Vagina (tissue), 2 donors: ENCODE results near the gene WDR59. TPM values are rescaled to one million over a fixed set of nuclear protein-coding genes. Genes with fewer than 3 reads are reported as not detected.

Experiments used
- DNase-seq, 2 donors: peaks; one replicate each; pipeline ENCODE4 v3.0.0-alpha.2; 2017; ENCODE audit errors: extremely low spot score in 2 of 2
- H3K27ac ChIP-seq: fragments of 200-600 bp; sonication (generic); one replicate; pipeline ENCODE4 v1.5.1; 2019
- H3K27me3 ChIP-seq: fragments of 200-600 bp; sonication (generic); one replicate; pipeline ENCODE4 v1.5.1; 2019
- H3K36me3 ChIP-seq, 2 donors: fragments of 200-600 bp; sonication (generic); one replicate each; pipeline ENCODE4 v1.5.1; 2017 to 2019
- H3K4me1 ChIP-seq: fragments of 200-600 bp; sonication (generic); one replicate; pipeline ENCODE4 v1.5.1; 2019
- H3K4me3 ChIP-seq, 2 donors: fragments of 200-600 bp; sonication (generic); 1 replicate in 1 of 2; 2 replicates in 1 of 2; pipeline ENCODE4 v1.5.1; 2016 to 2019
- H3K9me3 ChIP-seq: fragments of 200-600 bp; sonication (generic); one replicate; pipeline ENCODE4 v1.5.1; 2019
- POLR2A ChIP-seq, 2 donors: fragments of 450-650 bp; IDR thresholded peaks; one replicate each; pipeline ENCODE4 v1.6.1; 2017; ENCODE audit warnings: antibody characterized with exemption in 2 of 2, mild to moderate bottlenecking in 2 of 2, moderate library complexity in 2 of 2
- POLR2AphosphoS5 ChIP-seq, 2 donors: sonication (generic); formaldehyde crosslinking; IDR thresholded peaks; one replicate each; pipeline ENCODE4 v1.9.0; 2017; ENCODE audit warnings: antibody characterized with exemption in 2 of 2, mild to moderate bottlenecking in 2 of 2, low read depth in 1 of 2; ENCODE audit not compliant: insufficient read depth in 1 of 2
- intact Hi-C: fragments of 100-400 bp; cut with DNase I; formaldehyde crosslinking; loops from one replicate; pipeline ENCODE4 v1.15.1; 2023
- total RNA-seq: library from RNA; depleted of rRNA; stranded (reverse); fragments of >200 nt; gene quantifications from one replicate; pipeline ENCODE4 v1.2.3, GENCODE V29; 2016
- TF ChIP-seq, protein P1 (sequence below), 3 experiments: fragments of 450-650 bp in 2 of 3; fragments of 200-600 bp in 1 of 3; sonication (generic) in 1 of 3; IDR thresholded peaks; one replicate each; pipeline ENCODE4 v1.5.1; 2017 to 2019; ENCODE audit warnings: antibody characterized with exemption in 3 of 3, mild to moderate bottlenecking in 2 of 3, moderate library complexity in 2 of 3

The WDR59 gene
- total RNA-seq, 1 donor from 2014 or later: 95.3 TPM

- H3K27me3 ChIP-seq: no peaks in the 10 kb centered on the region
- TF ChIP-seq POLR2A (IDR thresholded peaks at IDR 0.05) (no peak), POLR2AphosphoS5 (IDR thresholded peaks at IDR 0.05; ENCODE audit: insufficient read depth in 1 of 2, low read depth in 1 of 2) (peak in 1 of 2 donors; percentile 74)
- DNase-seq: no peak
- H3K4me1 ChIP-seq: peaks cover 44% of the 10 kb centered on the region
- intact Hi-C loops: no loop called here
- H3K27ac ChIP-seq: peak overlapping the region; percentile 79
- H3K9me3 ChIP-seq: no peaks in the 10 kb centered on the region
- peak overlapping the region in 1 of 2 donors; percentile 1 for H3K4me3 ChIP-seq
- H3K36me3 ChIP-seq: no peaks in the 10 kb centered on the region
Observed at GRCh38 chr16:75012380-75013081, 27.6 kb upstream of the WDR59 start.

DNA sequence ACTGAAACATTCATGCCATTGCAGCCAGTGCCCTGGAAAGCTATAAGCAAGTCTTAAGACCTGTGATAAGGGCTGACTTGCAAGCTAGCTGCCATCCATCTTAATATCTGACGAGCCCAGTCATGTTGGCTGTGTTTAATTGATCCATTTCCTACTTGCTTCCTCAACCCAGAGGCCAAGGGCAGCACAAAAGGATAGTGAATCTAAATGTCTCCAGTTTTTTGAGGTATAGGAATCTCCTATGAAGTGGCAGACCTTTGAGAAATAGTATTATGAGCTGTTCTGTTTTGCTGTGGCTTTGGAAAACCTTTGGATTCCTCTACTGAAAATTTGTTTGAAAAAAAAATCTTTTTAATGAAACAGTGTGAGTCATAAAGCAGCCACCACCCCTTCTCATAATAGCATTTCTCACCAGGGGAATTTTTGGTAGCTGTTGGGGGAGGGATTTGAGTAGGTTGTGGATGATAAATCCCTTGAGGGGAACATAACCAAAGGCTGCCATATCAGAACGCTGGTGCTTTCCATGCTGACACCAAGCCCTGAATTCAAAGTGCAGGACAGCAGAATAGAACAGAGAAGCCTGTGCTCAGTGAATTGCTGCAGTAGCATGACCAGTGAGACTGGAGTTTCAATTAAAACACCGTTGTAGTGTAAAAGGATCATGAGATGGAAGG lies 26.8 kb upstream of the WDR59 start:
- Histone ChIP-seq H3K27me3 (no peaks in the 10 kb centered on the region), H3K4me3 (peak overlapping the region in 1 of 2 donors; percentile 1), H3K4me1 (peaks cover 44% of the 10 kb centered on the region), H3K36me3 (no peaks in the 10 kb centered on the region), H3K27ac (peak overlapping the region; percentile 79), H3K9me3 (no peaks in the 10 kb centered on the region)
- TF ChIP-seq, protein P1, sequence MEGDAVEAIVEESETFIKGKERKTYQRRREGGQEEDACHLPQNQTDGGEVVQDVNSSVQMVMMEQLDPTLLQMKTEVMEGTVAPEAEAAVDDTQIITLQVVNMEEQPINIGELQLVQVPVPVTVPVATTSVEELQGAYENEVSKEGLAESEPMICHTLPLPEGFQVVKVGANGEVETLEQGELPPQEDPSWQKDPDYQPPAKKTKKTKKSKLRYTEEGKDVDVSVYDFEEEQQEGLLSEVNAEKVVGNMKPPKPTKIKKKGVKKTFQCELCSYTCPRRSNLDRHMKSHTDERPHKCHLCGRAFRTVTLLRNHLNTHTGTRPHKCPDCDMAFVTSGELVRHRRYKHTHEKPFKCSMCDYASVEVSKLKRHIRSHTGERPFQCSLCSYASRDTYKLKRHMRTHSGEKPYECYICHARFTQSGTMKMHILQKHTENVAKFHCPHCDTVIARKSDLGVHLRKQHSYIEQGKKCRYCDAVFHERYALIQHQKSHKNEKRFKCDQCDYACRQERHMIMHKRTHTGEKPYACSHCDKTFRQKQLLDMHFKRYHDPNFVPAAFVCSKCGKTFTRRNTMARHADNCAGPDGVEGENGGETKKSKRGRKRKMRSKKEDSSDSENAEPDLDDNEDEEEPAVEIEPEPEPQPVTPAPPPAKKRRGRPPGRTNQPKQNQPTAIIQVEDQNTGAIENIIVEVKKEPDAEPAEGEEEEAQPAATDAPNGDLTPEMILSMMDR (IDR thresholded peaks at IDR 0.05): no peak
- no peak for TF ChIP-seq POLR2A (IDR thresholded peaks at IDR 0.05)
- TF ChIP-seq POLR2AphosphoS5 (IDR thresholded peaks at IDR 0.05; ENCODE audit: insufficient read depth in 1 of 2, low read depth in 1 of 2): peak in 1 of 2 donors; percentile 79
- no peak for DNase-seq
- intact Hi-C loops: no loop called here

GRCh38 chr16:75010427-75010826 lies 25.5 kb upstream of the WDR59 start:
- Histone ChIP-seq H3K9me3 (no peaks in the 10 kb centered on the region), H3K36me3 (no peaks in the 10 kb centered on the region), H3K27me3 (no peaks in the 10 kb centered on the region), H3K27ac (peak overlapping the region; percentile 7), H3K4me3 (no peak overlapping the region), H3K4me1 (peaks cover 44% of the 10 kb centered on the region)
- TF ChIP-seq POLR2AphosphoS5 (IDR thresholded peaks at IDR 0.05; ENCODE audit: insufficient read depth in 1 of 2, low read depth in 1 of 2): no peak
- TF ChIP-seq, protein P1 (IDR thresholded peaks at IDR 0.05): no peak
- TF ChIP-seq POLR2A (IDR thresholded peaks at IDR 0.05): no peak
- no peak for DNase-seq
- intact Hi-C loops: no loop called here

- Histone ChIP-seq H3K27me3 (no peaks in the 10 kb centered on the region), H3K4me1 (peaks cover 26% of the 10 kb centered on the region), H3K27ac (no peak overlapping the region), H3K36me3 (no peaks in the 10 kb centered on the region), H3K4me3 (no peak overlapping the region), H3K9me3 (no peaks in the 10 kb centered on the region)
- intact Hi-C loops: no loop called here
- TF ChIP-seq POLR2A (IDR thresholded peaks at IDR 0.05) (no peak), POLR2AphosphoS5 (IDR thresholded peaks at IDR 0.05; ENCODE audit: insufficient read depth in 1 of 2, low read depth in 1 of 2) (no peak)
- TF ChIP-seq, protein P1 (IDR thresholded peaks at IDR 0.05): no peak
- DNase-seq: no peak
Observed at GRCh38 chr16:75007443-75007842, 22.5 kb upstream of the WDR59 start.

DNA sequence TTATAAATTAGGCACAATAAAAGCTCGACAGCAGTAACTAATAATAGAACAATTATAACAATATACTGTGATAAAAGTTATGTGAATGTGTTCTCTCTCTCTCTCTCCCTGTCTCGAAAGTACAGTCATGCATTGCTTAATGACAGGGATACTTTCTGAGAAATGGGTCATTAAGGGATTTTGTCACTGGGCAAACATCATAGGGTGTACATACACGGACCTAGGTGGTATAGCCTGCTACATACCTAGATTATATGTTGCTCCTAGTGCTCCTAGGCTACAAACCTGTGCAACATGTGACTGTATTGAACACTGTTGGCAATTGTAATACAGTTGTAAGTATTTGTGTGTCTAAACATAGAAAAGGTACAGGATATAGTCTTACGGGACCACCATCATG lies 20.8 kb upstream of the WDR59 start:
- H3K27me3 ChIP-seq: no peaks in the 10 kb centered on the region
- H3K27ac ChIP-seq: no peak overlapping the region
- intact Hi-C loops: no loop called here
- H3K4me3 ChIP-seq: no peak overlapping the region
- DNase-seq: peak in 1 of 2 donors; percentile 3
- peaks cover 25% of the 10 kb centered on the region for H3K4me1 ChIP-seq
- H3K9me3 ChIP-seq: no peaks in the 10 kb centered on the region
- TF ChIP-seq POLR2A (IDR thresholded peaks at IDR 0.05): no peak
- TF ChIP-seq POLR2AphosphoS5 (IDR thresholded peaks at IDR 0.05; ENCODE audit: insufficient read depth in 1 of 2, low read depth in 1 of 2): no peak
- TF ChIP-seq, protein P1 (IDR thresholded peaks at IDR 0.05): no peak
- no peaks in the 10 kb centered on the region for H3K36me3 ChIP-seq
